Measurements from ENCODE around the gene CAPS.

CAPS gene

DNA sequence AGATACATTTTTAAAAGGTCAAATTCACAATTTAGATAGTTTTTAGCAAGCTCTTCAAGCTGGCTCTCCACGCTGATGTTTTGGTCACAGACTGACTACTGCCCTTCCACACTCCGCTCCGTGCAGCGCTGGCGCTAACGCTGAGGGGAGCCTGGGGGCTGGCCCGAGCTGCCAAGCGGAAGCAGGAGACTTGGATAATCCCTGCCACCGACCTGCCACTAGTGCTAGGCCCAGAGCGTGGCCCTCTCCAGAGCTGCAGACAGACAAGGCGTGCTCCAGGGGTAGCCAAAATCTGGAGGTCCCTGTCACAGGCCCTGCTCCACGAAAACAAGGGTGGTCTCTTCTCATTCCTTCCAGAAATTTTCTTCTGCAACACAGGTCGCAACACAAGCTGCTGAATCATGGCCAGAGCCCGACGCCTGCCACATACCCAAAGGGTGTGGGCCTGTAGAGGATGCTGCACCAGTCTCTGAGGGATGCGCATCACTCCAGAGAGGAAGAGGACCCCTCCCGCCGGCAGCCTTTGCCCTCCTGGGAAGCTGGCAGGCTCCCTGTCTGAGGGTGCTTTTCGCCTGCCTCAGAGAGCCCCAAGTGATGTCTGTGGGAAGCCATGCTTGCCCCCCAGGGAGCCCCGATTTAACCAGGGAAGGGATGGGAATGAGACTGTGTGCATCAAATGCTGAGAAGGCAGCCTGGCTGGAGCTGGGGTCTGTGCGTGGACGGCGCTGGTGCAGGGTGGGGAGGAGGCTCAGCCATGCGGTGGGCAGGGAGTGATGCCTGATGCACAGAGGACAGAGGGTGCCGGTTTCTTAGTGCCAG is 21.6 kb downstream of the CAPS start:
- DNase-seq = no peak

DNA sequence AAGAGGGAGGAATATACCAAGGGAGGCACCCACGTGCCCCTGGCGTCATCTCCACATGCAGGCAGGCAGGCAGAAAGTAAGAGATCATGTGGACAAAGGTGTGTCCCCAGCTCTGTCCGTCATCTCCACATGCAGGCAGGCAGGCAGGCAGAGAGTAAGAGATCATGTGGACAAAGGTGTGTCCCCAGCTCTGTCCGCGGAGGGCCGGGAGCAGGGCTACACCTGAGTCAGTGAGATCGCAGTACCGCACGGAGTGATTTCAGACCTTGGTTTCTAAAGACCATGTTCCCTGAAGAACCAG is 22.2 kb downstream of the CAPS start:
- no peak for DNase-seq

DNA sequence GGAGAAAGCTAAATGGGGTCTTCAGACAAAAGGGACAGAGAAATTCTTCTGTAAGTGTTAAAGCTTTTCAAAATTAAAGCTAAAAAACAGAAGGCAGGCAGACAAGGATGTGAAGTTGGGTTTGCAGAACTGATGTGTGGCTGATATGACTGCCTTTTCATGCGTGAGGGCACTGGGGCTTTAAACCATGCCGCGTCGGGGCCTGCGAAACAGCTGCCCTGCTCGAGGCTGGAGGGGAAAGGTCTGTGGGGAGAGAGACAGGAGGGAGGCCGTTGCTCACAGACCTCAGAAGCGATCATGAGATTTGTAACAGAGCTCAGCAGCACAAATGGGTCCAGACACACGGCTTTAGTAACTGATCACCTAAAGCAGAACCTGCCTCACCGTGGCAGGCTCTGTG is 23.5 kb downstream of the CAPS start:
- no peak for DNase-seq

DNA sequence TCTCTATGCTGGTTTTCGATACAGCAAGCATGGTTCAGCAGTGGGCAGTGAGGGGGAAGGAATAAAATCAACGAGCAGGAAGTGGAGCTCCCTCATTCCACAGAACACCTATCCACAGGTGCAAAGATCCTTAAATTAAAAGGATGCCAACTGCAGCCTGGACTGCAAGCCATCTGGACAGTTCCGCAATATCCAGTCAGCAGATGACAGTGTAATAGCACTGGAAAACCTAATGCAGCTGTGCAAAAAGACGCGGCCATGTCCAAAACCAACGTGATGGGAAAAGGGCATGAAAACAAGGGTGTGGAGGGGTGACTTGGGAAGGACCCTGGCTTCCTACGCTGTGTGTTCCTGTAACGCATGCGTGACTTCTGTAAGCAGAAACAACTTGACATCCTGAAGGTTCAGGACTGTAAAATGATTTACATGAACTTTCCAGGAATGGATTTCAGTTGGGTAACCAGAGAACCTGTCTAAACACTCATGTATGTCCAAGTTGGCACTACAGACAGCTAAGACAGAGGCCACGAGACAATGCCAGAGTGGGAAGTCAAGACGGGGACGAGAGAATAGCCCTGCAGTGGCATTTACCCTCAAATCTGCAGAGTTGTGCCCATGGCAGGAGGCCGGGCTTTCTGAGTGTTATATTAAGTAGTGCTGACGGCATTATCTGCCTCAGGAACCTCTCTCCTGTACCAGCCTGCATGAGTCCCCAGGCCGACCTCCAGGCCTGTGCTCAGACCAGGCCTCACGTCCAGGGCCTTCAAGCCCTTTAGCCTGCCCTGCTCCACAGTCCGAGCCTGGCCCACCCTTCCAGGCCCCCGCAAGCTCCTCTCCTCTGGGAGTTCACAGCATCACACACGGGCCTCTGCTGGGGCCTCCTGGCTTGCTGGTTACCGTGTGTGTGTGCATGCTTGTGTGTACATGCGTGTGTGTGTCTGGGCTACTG is 26.5 kb downstream of the CAPS start:
- DNase-seq = no peak

DNA sequence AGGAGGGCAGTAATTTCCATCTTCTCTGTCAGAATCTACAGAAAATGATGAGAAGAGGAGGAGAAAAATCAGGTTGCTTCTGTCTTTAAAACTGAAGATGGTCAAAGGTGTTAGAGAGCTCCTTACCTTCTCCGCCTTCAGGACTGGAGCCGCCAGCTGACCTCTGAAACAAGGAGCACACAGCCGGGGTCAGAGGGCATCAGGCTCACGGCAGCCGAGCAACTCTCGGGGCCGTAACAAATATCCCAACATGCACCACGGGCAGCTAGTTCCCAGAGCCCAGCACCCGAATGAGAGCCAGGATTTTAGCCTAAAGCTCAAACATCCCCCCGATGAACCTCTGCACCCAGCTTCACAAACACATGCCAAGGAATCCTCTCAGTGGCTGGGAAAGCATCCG is 27.6 kb downstream of the CAPS start:
- no peak for DNase-seq

- DNase-seq = no peak
Observed at GRCh38 chr19:5943045-5943444, 29.0 kb downstream of the CAPS start.

- peak; percentile 37 for DNase-seq
Observed at GRCh38 chr19:5943623-5944022, 29.6 kb downstream of the CAPS start.

GRCh38 chr19:5947435-5947834 is 33.4 kb downstream of the CAPS start:
- DNase-seq = peak; percentile 59

DNA sequence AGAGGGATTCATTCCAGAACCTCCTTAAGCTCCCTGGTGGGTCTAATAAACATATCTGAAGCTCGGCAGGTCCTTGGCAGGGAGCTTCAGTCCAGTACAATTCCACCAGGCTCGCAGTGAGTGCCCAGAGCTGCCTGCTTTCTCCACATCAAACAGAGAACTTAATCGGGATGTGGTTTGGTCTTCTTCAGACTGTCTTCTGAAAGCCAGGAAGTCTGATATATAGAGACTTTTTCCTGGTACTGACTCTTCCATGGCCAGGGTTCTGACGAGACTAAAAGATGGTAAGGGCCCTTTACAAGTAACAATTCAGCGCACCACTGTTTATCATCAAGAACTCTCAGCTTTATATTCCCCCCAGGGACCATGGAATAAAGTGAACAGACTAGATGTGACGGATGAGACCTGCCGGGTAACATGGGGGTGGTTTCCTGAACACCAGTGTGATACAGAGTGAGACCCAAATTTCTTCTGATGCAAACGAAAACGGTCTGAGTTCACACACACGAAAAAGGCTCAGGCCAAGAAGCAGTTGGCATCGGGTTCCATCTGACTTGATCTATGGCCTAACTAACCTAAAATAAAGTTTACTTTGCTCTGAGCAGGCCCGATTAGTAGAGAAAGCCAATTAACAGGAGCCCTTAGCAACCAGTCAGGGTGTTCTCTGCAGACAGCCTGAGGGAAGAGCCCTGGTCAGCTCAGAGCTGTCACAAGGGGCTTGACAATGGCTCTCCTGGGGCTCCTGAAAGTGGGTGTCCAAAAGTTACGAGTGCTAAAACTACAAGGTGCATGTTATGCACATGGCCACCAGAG is 34.9 kb downstream of the CAPS start:
- DNase-seq = no peak

DNA sequence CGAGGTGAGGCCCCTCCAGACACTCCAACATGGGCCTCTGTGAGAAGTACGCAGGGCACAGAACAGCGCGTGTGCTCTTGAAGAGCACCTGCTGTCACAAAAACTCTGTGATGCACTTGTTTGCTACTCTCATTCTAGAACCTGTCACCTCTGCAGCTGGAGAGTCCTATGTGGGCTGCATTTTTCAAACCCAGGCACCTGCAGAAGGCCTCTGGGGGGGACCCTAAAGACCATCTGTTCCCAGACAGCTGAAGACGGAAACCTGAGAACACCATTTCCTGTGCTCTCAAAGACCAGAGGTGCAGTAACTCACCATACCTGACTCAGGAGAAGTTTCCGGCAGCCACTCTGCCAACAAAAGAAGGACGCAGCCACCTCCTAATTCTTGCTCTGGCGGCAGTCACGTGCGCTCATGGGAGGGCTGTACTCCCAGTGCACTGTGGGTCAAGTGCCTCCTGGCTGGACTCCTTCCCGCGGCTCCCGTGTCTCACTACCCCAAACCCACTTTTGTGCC is 35.8 kb downstream of the CAPS start:
- no peak for DNase-seq

GRCh38 chr19:5950741-5951140 is 36.7 kb downstream of the CAPS start:
- DNase-seq = no peak

DNA sequence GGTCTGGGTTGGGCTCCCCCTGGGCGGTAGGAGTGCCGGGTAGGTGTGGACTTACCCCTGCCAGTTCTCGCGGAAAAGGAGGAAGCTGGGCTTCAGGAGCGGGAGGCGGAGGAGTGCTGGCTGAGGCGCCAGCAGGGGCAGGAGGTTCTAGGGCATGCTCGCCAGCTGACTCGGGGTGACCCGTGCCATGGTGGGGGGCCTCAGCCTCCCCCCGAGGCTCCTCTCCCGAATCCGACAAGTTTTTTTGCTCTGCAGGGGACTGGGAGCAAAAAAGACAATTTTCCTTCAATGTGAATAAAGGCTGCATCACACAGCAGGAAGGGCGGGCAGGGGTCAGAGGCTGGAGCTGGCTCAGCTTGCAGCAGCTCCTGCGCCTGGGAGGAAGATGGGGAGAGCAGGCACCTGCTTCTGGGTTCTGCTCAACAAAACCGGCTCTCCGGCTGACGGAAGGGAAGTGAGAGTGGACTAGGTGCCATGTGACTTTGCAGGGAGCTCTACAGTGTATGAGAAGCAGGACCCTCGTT is 37.3 kb downstream of the CAPS start:
- DNase-seq = no peak

DNA sequence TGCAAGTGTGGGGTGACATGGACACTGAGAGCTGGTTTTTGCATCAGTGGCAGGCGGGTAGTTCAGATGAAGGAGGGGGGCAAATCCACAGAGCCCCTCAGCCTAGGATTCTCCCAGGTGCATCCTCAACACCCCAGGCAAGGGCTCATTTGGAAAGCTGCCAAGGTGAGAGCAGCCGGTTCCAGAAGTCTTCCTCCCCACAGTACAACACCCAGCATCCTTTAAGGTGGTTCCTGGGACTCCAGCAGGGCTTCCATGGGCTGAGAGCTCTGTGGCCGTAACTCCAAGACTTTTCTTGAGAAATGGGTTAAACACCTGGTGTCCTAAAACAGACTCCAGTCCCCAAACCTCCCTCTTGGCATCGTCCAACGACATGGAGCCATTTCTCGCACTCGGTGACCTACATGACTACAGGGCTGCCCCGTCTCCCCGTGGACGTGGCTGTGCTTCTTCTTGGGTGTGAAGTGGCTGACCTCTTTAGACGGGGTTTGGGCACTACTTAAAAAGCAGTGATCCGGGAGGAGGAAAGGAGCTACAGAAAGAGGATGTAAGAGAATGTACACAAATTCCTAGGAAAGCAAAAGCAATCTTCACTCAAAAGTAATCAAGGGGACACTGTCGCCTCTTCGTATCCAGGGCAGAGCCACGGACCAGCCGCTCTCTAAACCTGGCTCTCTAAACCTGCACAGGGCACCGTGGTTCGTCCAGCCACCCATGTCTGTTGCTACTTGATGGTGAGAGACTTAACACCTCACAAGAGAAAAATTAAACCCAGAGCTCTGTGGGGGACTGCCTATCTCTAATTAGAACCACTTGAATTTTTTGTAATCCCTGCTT is 38.4 kb downstream of the CAPS start:
- no peak for DNase-seq

- DNase-seq = peak; percentile 52
Observed at GRCh38 chr19:5953030-5953589, 39.1 kb downstream of the CAPS start.

- peak; percentile 50 for DNase-seq
Observed at GRCh38 chr19:5953680-5954213, 39.7 kb downstream of the CAPS start.

DNA sequence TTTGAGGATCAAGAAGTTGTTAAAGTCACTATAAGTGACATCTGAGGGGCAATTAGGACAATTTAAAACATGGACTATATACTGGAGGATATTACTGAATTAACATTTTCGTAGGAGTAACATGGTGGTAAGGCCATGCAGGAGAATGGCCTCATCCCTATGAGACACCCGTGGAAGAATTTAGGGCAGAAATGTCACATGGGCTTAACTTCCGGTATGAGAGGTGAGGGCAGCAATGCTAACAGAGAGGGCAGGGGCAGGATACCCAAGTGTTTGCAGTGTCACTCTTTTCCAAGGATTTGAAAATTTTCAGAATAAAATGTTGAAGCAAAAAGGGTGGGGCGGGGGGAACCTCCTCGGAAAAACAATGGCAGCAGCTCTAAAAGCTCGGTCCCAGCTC is 40.2 kb downstream of the CAPS start:
- DNase-seq = no peak

- DNase-seq = no peak
Observed at GRCh38 chr19:5955636-5955935, 41.5 kb downstream of the CAPS start.

DNA sequence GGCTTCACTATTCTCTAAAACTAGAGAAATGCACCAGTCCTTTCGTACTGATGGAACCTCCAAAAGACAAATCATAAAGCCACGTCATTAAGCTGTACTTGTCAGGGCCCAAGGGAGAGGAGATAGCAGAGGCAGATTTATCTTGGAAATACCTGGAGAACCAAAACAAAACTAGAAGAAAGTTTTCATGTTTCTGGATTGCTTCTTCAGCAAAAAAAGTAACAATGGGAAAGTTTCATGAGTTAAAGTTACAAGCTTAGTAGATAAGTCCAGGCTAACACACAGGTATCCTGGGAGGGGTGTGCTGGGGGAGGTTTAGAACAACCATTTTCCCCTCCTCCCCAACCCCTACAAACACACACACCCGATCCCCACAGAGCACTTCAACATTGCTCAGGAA is 42.3 kb downstream of the CAPS start:
- no peak for DNase-seq

GRCh38 chr19:5956728-5957127 is 42.7 kb downstream of the CAPS start:
- DNase-seq = no peak

DNA sequence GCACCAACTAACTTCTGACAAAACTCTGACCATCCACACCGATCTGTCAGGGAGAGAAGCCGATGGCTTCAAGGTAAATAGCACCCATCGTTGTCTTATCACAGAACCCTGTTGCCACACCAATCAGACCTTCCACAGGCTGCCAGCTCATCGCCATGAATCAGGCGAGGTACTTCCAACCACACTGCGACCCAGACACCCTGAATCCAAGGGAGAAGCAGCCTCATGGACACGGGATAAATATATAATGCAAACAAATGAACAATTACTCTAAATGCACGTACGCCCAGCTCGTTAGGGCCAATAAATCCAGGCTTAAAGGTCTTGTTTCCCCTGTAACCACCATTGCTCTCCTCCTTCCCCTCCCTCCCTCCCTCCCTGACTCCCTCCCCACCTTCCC is 43.1 kb downstream of the CAPS start:
- DNase-seq = no peak

GRCh38 chr19:5958074-5958850 is 44.2 kb downstream of the CAPS start:
- no peak for DNase-seq
